GM12891 (cell line): ENCODE results near the gene WASL.

Experiments
- DNase-seq: peaks from one replicate; pipeline ENCODE4 v3.0.0; 2011; ENCODE audit warnings: low spot score; ENCODE audit not compliant: insufficient read length
- FAIRE-seq: peaks from 2 replicates; lab custom pipeline; 2011; peaks lifted over from hg19 to GRCh38; lab: Jason Lieb, UNC
- PAX5 ChIP-seq: IDR thresholded peaks from 2 replicates; pipeline ENCODE4 v1.6.1; 2011; ENCODE audit warnings: low read length, moderate library complexity, mild to moderate bottlenecking; ENCODE audit not compliant: insufficient read depth, severe bottlenecking
- POLR2A ChIP-seq: IDR thresholded peaks from 2 replicates; pipeline ENCODE4 v1.6.1; 2011; ENCODE audit warnings: low read depth, low read length, control low read depth
- POLR2AphosphoS5 ChIP-seq: IDR thresholded peaks from 2 replicates; pipeline ENCODE4 v1.6.1; 2011; ENCODE audit warnings: low read depth, low read length, control low read depth
- POU2F2 ChIP-seq: IDR thresholded peaks from 2 replicates; pipeline ENCODE4 v1.6.1; 2011; ENCODE audit warnings: low read depth, mild to moderate bottlenecking, control low read depth, low read length, moderate library complexity
- SPI1 ChIP-seq: IDR thresholded peaks from 2 replicates; pipeline ENCODE4 v1.6.1; 2011; ENCODE audit warnings: low read depth, low read length, control low read depth
- TAF1 ChIP-seq: IDR thresholded peaks from 2 replicates; pipeline ENCODE4 v1.6.1; 2011; ENCODE audit warnings: low read depth, low read length, control low read depth

Gene WASL

GRCh38 chr7:123682690-123683089 is 66.1 kb downstream of the WASL start:
- TF ChIP-seq POU2F2 (no peak), POLR2AphosphoS5 (no peak), POLR2A (no peak), TAF1 (no peak), SPI1 (no peak), PAX5 (no peak)
- DNase-seq (no peak), FAIRE-seq (no peak)

DNA sequence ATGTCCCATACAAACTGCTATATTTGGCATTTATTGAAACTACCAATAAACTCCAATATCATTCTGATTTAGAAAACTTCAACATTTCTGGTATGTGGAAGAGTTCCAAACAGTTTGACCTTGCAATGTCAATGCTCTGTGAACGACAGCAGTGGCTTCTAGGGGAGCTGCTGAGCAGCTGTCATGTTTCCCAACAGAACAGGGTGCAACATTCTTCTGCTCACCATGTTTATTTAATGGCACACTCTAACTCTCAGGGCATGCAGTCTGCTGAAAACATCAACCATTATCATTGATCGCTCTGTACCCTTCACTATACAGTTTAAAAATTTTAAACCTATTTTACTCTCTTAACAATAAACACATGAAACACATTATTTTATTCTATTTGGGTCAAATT is 67.2 kb downstream of the WASL start:
- no peak for TF ChIP-seq POLR2A
- TF ChIP-seq PAX5, result no peak
- no peak for TF ChIP-seq POLR2AphosphoS5
- no peak for TF ChIP-seq SPI1
- TF ChIP-seq TAF1, result no peak
- TF ChIP-seq POU2F2, result no peak
- DNase-seq, result no peak
- FAIRE-seq, result no peak

- FAIRE-seq (no peak), DNase-seq (no peak)
- TF ChIP-seq POLR2AphosphoS5 (no peak), POLR2A (no peak), SPI1 (no peak), POU2F2 (no peak)
These were observed 68.2 kb downstream of the WASL start for GRCh38 chr7:123680580-123680979.

- no peak for DNase-seq
- TF ChIP-seq POLR2AphosphoS5 (no peak), POU2F2 (no peak), PAX5 (no peak), TAF1 (no peak), SPI1 (no peak), POLR2A (no peak)
- FAIRE-seq, result no peak
These were observed 69.2 kb downstream of the WASL start for GRCh38 chr7:123679614-123680013.

DNA sequence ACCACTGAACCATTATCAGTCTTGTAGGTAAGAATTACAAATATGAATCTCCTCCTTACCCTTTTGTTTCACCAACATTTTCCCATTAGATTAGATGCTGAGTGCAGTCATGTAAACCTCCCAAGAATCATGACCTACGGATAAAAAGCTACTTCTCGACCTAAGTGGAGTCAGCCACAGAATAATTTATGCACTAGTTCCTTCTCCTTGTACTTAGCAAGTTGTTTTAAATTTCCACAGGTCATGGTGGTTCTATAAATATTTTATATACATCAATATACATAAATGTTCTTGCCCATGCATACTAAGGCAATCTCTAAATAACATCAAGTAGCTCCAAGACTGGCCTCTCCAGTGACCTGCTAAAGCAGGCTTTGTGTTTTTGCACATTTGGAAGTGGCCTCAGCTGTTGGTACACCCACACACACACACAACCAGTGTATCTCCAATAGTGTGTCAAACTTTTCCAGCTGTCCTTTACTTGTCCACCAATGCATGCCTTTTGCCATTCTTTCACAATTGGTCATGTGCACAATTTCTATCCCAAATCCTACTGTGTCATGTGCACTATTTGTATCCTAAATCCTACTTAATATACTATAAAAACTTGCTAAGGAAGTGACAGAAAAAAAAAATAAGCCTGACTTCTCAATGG is 71.6 kb downstream of the WASL start:
- DNase-seq (no peak), FAIRE-seq (no peak)
- no peak for TF ChIP-seq POU2F2
- no peak for TF ChIP-seq POLR2AphosphoS5
- TF ChIP-seq TAF1, result no peak
- TF ChIP-seq PAX5, result no peak
- no peak for TF ChIP-seq SPI1
- TF ChIP-seq POLR2A, result no peak

DNA sequence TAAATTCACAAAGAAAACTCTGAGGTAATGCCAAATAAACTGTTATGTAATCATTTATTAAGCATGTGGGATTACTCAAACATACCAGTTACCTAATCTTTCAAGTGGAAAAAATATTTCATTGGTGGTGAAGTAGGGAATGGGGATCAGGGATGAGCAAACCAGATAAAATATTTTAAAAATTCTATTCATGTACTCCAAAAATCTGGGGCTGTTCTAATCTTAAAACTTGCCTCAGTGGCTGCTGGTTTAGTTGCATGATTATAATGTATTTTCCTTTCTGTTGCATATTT is 73.7 kb downstream of the WASL start:
- TF ChIP-seq SPI1 (no peak), POLR2A (no peak), POU2F2 (no peak), POLR2AphosphoS5 (no peak), PAX5 (no peak), TAF1 (no peak)
- DNase-seq (no peak), FAIRE-seq (no peak)

DNA sequence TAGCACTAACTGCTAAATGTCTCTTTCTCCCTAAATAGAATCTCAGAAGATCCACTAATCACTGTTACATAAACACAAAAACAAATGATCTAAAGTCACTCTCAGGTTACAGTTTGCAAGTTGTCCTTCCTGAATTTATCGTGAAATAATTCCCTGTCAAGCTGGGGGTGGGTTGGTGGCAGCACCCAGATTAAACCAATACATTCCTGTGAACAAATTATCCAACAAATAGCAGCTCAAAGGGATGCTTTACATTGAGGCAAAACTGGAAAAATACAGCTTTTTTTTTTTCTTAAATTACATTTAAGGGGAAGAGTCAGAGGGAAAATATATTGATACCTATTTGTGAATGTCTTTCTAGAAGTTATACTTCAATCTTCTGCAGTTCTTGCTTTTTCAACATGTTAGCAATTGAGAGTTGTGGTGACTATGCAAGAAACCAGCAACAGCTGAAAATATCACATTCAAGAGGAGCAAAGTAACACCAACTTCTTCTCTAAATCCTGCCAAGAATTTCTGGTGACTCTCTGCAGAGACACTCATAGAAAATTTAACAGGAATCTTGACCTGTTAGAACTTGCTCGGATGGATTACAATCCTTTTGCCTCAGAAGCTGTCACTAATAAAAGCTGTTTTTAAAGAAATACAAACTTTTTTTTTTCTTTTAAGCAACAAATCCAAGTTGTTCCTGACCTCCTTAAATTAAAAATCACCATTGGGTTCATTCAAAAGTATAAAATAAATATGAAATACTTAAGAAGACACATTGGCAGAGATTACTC is 74.2 kb downstream of the WASL start:
- FAIRE-seq (no peak), DNase-seq (no peak)
- TF ChIP-seq POLR2AphosphoS5 (no peak), POU2F2 (no peak), TAF1 (no peak), PAX5 (no peak), POLR2A (no peak), SPI1 (no peak)

GRCh38 chr7:123673752-123674398 is 74.9 kb downstream of the WASL start:
- DNase-seq, result no peak
- TF ChIP-seq PAX5 (no peak), SPI1 (no peak), POLR2AphosphoS5 (no peak), POLR2A (no peak), POU2F2 (no peak), TAF1 (no peak)
- FAIRE-seq, result no peak

DNA sequence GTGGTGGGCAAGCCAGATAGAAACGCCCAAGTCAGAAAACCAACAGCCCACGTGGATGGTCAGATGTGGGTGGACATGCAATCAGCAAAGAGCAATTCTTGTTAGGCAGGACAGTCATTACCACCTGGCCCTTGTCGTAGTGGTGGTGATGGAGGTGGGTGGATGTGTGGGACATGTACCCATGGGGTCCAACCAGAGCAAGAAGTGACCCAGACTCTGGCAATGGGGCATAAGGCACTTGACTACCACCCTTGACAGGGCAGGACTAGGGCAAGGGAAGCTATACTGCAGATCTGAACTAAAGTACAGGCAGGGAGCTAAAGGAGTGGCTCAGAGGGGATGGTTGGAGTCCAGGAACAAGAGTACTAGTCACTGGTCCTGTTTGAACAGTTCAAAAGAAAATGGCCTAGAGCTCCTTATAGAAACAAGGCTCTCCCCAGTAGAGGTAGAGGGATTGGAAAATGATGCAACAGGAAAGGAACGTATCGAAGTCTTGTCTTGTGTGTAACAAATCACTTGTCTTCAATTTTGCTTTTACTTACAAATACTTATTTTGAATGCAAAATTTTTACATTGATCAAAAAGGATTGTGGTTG is 75.6 kb downstream of the WASL start:
- DNase-seq (no peak), FAIRE-seq (no peak)
- TF ChIP-seq TAF1 (no peak), SPI1 (no peak), POU2F2 (no peak), POLR2AphosphoS5 (no peak), PAX5 (no peak), POLR2A (no peak)
